SKM-1 (cell line): Measurements from ENCODE around the gene ACVR1C.

ENCODE experiments used
- DNase-seq: peaks from one replicate; lab custom pipeline; 2025; ENCODE audit not compliant: unreplicated experiment; lab: John Stamatoyannopoulos, UW

ACVR1C gene

GRCh38 chr2:157628477-157629415 is at the start of gene ACVR1C:
Gene ACVR1C, minus strand, starts transcription at chr2:157628864. Its CDS starts 220 bp downstream, at chr2:157628644.
- DNase-seq: peak; percentile 58

- DNase-seq: no peak
Measured at GRCh38 chr2:157677941-157678340, 49.3 kb upstream of the ACVR1C start.

- DNase-seq: no peak
Measured at GRCh38 chr2:157672129-157672528, 43.5 kb upstream of the ACVR1C start.

- DNase-seq: no peak
Measured at GRCh38 chr2:157662401-157662800, 33.7 kb upstream of the ACVR1C start.

- DNase-seq: no peak
Measured at GRCh38 chr2:157661776-157662175, 33.1 kb upstream of the ACVR1C start.

GRCh38 chr2:157657858-157658257 is 29.2 kb upstream of the ACVR1C start:
- no peak for DNase-seq

- DNase-seq: no peak
Measured at GRCh38 chr2:157657101-157657500, 28.4 kb upstream of the ACVR1C start.

GRCh38 chr2:157644776-157645175 is 16.1 kb upstream of the ACVR1C start:
- no peak for DNase-seq

GRCh38 chr2:157631861-157632260 is 3.2 kb upstream of the ACVR1C start:
- no peak for DNase-seq

- DNase-seq: no peak
Measured at GRCh38 chr2:157627594-157628476, 829 bp downstream of the ACVR1C start.

GRCh38 chr2:157625296-157625695 is 3.4 kb downstream of the ACVR1C start:
- DNase-seq: no peak

- DNase-seq: no peak
Measured at GRCh38 chr2:157620956-157621355, 7.7 kb downstream of the ACVR1C start.

GRCh38 chr2:157611726-157612125 is 16.9 kb downstream of the ACVR1C start:
- no peak for DNase-seq

GRCh38 chr2:157611110-157611509 is 17.6 kb downstream of the ACVR1C start:
- no peak for DNase-seq

- no peak for DNase-seq
Measured at GRCh38 chr2:157606534-157606933, 22.1 kb downstream of the ACVR1C start.

GRCh38 chr2:157603198-157603597 is 25.5 kb downstream of the ACVR1C start:
- no peak for DNase-seq

- DNase-seq: no peak
Measured at GRCh38 chr2:157601807-157602206, 26.9 kb downstream of the ACVR1C start.

GRCh38 chr2:157596992-157597681 is 31.5 kb downstream of the ACVR1C start:
- no peak for DNase-seq

- no peak for DNase-seq
Measured at GRCh38 chr2:157593411-157593810, 35.3 kb downstream of the ACVR1C start.

GRCh38 chr2:157592948-157593347 is 35.7 kb downstream of the ACVR1C start:
- no peak for DNase-seq

- DNase-seq: no peak
Measured at GRCh38 chr2:157592374-157592773, 36.3 kb downstream of the ACVR1C start.
